Activated T-cell treated with anti-CD3 and anti-CD28 coated beads for 48 hours (primary cell): ENCODE results near the gene KCTD2.
A peak's percentile ranks its signal among the peaks of the same experiment; 100 is the strongest.
"Not testable (repeated sequence)": the region's sequence is repeated elsewhere in the genome, so short reads cannot be mapped to it uniquely, and the experiment has no call there.

Experiments
- DNase-seq: peaks from one replicate; pipeline ENCODE4 v3.0.0-alpha.2; 2020; ENCODE audit warnings: low read depth

KCTD2 gene

GRCh38 chr17:75046407-75047289 lies at the start of gene KCTD2, which contains the start of gene ATP5PD:
Gene KCTD2, plus strand, starts transcription at chr17:75047225. Its CDS starts 26 bp downstream, at chr17:75047251.
Gene ATP5PD, minus strand, starts transcription at chr17:75046969. Its CDS starts 4,319 bp downstream, at chr17:75042650.
- peak; percentile 95 for DNase-seq

- no peak for DNase-seq
These were observed 48.2 kb upstream of the KCTD2 start for GRCh38 chr17:74998783-74999182.

- DNase-seq, result no peak
These were observed 47.5 kb upstream of the KCTD2 start for GRCh38 chr17:74999523-74999922.

GRCh38 chr17:75001915-75002843 lies 44.8 kb upstream of the KCTD2 start:
- DNase-seq, result no peak

GRCh38 chr17:75003070-75003956 lies 43.7 kb upstream of the KCTD2 start:
- no peak for DNase-seq

GRCh38 chr17:75003957-75004355 lies 43.1 kb upstream of the KCTD2 start:
- no peak for DNase-seq

GRCh38 chr17:75004371-75004770 lies 42.7 kb upstream of the KCTD2 start:
- DNase-seq, result no peak

- DNase-seq, result no peak
These were observed 41.7 kb upstream of the KCTD2 start for GRCh38 chr17:75005291-75005690.

- not testable (repeated sequence) for DNase-seq
These were observed 40.9 kb upstream of the KCTD2 start for GRCh38 chr17:75006084-75006483.

- DNase-seq, result no peak
These were observed 40.4 kb upstream of the KCTD2 start for GRCh38 chr17:75006653-75007052.

- no peak for DNase-seq
These were observed 38.7 kb upstream of the KCTD2 start for GRCh38 chr17:75008373-75008772.

GRCh38 chr17:75009139-75009724 lies 37.8 kb upstream of the KCTD2 start:
- no peak for DNase-seq

- DNase-seq, result no peak
These were observed 36.2 kb upstream of the KCTD2 start for GRCh38 chr17:75010683-75011400.

- DNase-seq, result no peak
These were observed 35.5 kb upstream of the KCTD2 start for GRCh38 chr17:75011401-75012095.

- no peak for DNase-seq
These were observed 35.0 kb upstream of the KCTD2 start for GRCh38 chr17:75012096-75012345.

GRCh38 chr17:75012346-75013091 lies 34.5 kb upstream of the KCTD2 start, which contains the start of gene MRPL58:
Gene MRPL58, plus strand, starts transcription at chr17:75012670. Its CDS starts 17 bp downstream, at chr17:75012687.
- peak; percentile 82 for DNase-seq

GRCh38 chr17:75013092-75013559 lies 33.9 kb upstream of the KCTD2 start:
- no peak for DNase-seq

- DNase-seq, result no peak
These were observed 27.9 kb upstream of the KCTD2 start for GRCh38 chr17:75019146-75019545.

- no peak for DNase-seq
These were observed 27.3 kb upstream of the KCTD2 start for GRCh38 chr17:75019710-75020109.
